ENCODE data around the gene NACC2. TPM values are rescaled to one million over a fixed set of nuclear protein-coding genes. Genes with fewer than 3 reads are reported as not detected.

NACC2 gene
- polyA plus RNA-seq, 1 donor (not counting 4 experiments of a cell fraction or from before 2014, with no cell fraction given) = 4.6 TPM

DNA sequence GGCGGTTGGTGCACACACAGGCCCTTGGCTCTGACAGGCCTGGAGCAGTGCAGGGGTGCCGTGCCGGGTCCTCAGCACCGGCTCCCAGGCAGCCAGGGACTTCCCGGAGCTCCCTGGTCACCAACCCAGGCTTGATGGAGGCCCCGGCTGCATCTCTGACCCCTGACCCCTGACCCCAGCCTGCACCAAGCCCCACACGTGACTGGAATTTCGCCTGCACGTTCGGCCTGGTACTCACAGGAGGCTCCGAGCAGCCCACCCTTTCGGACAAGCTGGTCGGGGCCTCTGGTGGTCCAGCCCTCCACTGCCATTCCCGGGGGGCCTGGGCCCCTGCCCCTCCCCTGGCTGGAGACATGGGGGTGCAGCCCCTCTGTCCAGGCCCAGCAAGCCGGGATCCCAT, 108.5 kb downstream of the NACC2 start:
- FAIRE-seq = no peak
- Histone ChIP-seq H3K4me3 (ENCODE audit: control insufficient read depth in 2 of 3, extremely low read depth in 1 of 3, insufficient read depth in 2 of 3, low read depth in 1 of 3, low read length in 3 of 3) (no peak overlapping the region), H3K9me1 (ENCODE audit: control insufficient read depth, extremely low read depth, insufficient read depth, low read length) (no peaks in the 10 kb centered on the region), H3K4me1 (ENCODE audit: control insufficient read depth, extremely low read depth, insufficient read depth, low read length) (no peaks in the 10 kb centered on the region), H3K9ac (ENCODE audit: control insufficient read depth, extremely low read depth, insufficient read depth, low read length) (no peak overlapping the region), H3K4me2 (ENCODE audit: control insufficient read depth, extremely low read depth, insufficient read depth, low read depth, low read length) (no peak overlapping the region), H3K79me2 (ENCODE audit: control insufficient read depth, insufficient read depth, low read length) (no peaks in the 10 kb centered on the region), H2AFZ (ENCODE audit: control insufficient read depth, low read length) (no peak overlapping the region), H4K20me1 (ENCODE audit: control insufficient read depth, extremely low read depth, insufficient read depth, low read length) (no peaks in the 10 kb centered on the region), H3K27me3 (ENCODE audit: control insufficient read depth, extremely low read depth, insufficient read depth, low read length) (peaks cover 71% of the 10 kb centered on the region), H3K9me3 (ENCODE audit: control insufficient read depth, low read depth, low read length) (no peaks in the 10 kb centered on the region), H3K36me3 (ENCODE audit: control insufficient read depth in 2 of 2, extremely low read depth in 1 of 2, insufficient read depth in 2 of 2, low read length in 2 of 2) (no peaks in the 10 kb centered on the region), H3K27ac (ENCODE audit: control insufficient read depth, insufficient read depth, low read length) (no peak overlapping the region)
- TF ChIP-seq, protein P1, sequence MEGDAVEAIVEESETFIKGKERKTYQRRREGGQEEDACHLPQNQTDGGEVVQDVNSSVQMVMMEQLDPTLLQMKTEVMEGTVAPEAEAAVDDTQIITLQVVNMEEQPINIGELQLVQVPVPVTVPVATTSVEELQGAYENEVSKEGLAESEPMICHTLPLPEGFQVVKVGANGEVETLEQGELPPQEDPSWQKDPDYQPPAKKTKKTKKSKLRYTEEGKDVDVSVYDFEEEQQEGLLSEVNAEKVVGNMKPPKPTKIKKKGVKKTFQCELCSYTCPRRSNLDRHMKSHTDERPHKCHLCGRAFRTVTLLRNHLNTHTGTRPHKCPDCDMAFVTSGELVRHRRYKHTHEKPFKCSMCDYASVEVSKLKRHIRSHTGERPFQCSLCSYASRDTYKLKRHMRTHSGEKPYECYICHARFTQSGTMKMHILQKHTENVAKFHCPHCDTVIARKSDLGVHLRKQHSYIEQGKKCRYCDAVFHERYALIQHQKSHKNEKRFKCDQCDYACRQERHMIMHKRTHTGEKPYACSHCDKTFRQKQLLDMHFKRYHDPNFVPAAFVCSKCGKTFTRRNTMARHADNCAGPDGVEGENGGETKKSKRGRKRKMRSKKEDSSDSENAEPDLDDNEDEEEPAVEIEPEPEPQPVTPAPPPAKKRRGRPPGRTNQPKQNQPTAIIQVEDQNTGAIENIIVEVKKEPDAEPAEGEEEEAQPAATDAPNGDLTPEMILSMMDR (optimal IDR thresholded peaks at IDR 0.05 in 1 of 3, IDR thresholded peaks at IDR 0.05 in 1 of 3, conservative IDR thresholded peaks at IDR 0.05 in 1 of 3; ENCODE audit: extremely low read depth in 1 of 3, insufficient read depth in 2 of 3, low read length in 3 of 3) = no peak
- TF ChIP-seq EZH2 (IDR thresholded peaks at IDR 0.05; ENCODE audit: low read length) = no peak
- no peak for DNase-seq (ENCODE audit: low read depth, low spot score)
- dilution Hi-C loops (cut with MboI; ENCODE audit: extremely low pct_ligation_motif_present, low sequenced_read_pairs) = no loop called here

DNA sequence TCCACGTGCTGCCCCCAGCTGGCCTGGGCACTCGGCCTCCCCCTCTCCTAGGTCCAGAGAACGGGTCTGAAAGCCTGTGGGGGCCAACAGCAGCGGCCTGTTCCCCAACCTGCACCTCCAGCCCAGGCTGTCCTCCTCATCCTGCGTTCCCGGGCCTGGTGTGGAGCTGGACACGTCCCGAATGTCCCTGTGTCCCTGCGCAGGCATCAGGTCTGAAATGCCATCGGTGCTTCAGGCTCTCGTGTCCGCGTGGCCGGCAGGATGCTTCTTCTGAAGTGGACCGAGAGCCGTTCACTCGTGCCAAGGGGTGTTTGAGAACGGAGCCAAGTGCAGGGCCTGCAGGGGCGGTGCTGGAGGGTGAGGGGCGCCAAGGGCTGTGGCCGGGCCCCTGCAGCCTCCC, 109.2 kb downstream of the NACC2 start:
- Histone ChIP-seq H3K4me1 (ENCODE audit: control insufficient read depth, extremely low read depth, insufficient read depth, low read length) (no peaks in the 10 kb centered on the region), H3K9me3 (ENCODE audit: control insufficient read depth, low read depth, low read length) (no peaks in the 10 kb centered on the region), H3K4me3 (ENCODE audit: control insufficient read depth in 2 of 3, extremely low read depth in 1 of 3, insufficient read depth in 2 of 3, low read depth in 1 of 3, low read length in 3 of 3) (no peak overlapping the region), H2AFZ (ENCODE audit: control insufficient read depth, low read length) (no peak overlapping the region), H3K4me2 (ENCODE audit: control insufficient read depth, extremely low read depth, insufficient read depth, low read depth, low read length) (no peak overlapping the region), H4K20me1 (ENCODE audit: control insufficient read depth, extremely low read depth, insufficient read depth, low read length) (no peaks in the 10 kb centered on the region), H3K36me3 (ENCODE audit: control insufficient read depth in 2 of 2, extremely low read depth in 1 of 2, insufficient read depth in 2 of 2, low read length in 2 of 2) (no peaks in the 10 kb centered on the region), H3K27ac (ENCODE audit: control insufficient read depth, insufficient read depth, low read length) (no peak overlapping the region), H3K9me1 (ENCODE audit: control insufficient read depth, extremely low read depth, insufficient read depth, low read length) (no peaks in the 10 kb centered on the region), H3K27me3 (ENCODE audit: control insufficient read depth, extremely low read depth, insufficient read depth, low read length) (peaks cover 66% of the 10 kb centered on the region), H3K9ac (ENCODE audit: control insufficient read depth, extremely low read depth, insufficient read depth, low read length) (no peak overlapping the region), H3K79me2 (ENCODE audit: control insufficient read depth, insufficient read depth, low read length) (no peaks in the 10 kb centered on the region)
- FAIRE-seq (no peak), DNase-seq (ENCODE audit: low read depth, low spot score) (no peak)
- TF ChIP-seq, protein P1 (optimal IDR thresholded peaks at IDR 0.05 in 1 of 3, IDR thresholded peaks at IDR 0.05 in 1 of 3, conservative IDR thresholded peaks at IDR 0.05 in 1 of 3; ENCODE audit: extremely low read depth in 1 of 3, insufficient read depth in 2 of 3, low read length in 3 of 3) = no peak
- no peak for TF ChIP-seq EZH2 (IDR thresholded peaks at IDR 0.05; ENCODE audit: low read length)
- dilution Hi-C loops (cut with MboI; ENCODE audit: extremely low pct_ligation_motif_present, low sequenced_read_pairs) = no loop called here
